GM10248 (cell line): ENCODE results near the gene AUNIP.

Source experiments
- CTCF ChIA-PET: fragments of 300-600 bp; sonication (Branson Sonifier 250); formaldehyde crosslinking; extraction: SDS; loops from one replicate; lab custom pipeline; 2021; ENCODE audit warnings: antibody characterized with exemption; lab: Yijun Ruan, JAX
- POLR2A ChIA-PET: fragments of 350-650 bp; sonication (Branson Sonifier 250); formaldehyde crosslinking; extraction: SDS; loops from one replicate; lab custom pipeline; 2020; ENCODE audit warnings: antibody characterized with exemption; lab: Yijun Ruan, JAX
- DNase-seq: peaks from one replicate; pipeline ENCODE4 v3.0.0; 2012; ENCODE audit errors: extremely low spot score
- TF ChIP-seq, protein P1 (sequence below): IDR thresholded peaks from 2 replicates; pipeline ENCODE4 v1.5.1; 2012; ENCODE audit warnings: mild to moderate bottlenecking, low read depth; ENCODE audit errors: extremely low read depth, missing control alignments, control extremely low read depth

AUNIP gene

DNA sequence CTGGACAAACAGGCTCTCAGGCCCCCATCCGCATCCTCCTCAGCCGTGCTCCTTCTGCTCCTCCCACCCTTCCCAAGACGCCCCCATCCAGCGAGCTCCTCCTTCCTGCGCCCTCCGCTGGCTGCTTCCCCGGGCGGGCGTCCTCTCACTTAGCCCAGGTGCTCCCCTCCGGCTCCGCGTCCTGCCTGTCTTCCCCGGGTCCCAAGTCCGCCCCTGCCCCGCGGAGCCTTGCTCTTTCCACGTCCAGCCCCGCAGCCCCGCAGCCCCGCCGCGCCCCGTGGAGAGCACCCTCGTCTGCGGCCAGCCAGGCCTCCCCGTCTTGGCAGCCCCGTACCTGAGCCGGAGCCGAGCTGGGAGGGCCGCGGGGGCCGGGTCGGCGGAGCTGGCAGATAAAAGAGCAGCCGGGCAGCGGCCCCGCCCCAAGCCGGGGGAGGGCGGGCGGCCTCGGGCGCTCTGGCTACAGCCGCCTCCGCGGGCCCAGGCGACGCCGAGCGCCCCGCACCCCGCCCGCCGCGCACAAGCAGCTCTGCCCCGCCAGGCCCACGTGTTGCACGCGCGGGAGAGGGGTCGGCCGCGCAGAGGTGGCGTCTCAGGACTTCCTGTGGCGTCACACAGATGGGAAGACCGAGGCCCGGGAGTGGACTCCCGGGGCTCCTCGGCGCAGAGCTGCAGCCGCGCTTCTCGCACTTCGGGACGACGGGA lies 16.0 kb upstream of the AUNIP start, which contains the start of gene PAQR7:
Gene PAQR7 (minus strand): TSS at position 555 of the 702 bp plus-strand sequence. CDS start 11,869 bp downstream, outside the sequence.
- peak; percentile 83 for DNase-seq
- TF ChIP-seq, protein P1, sequence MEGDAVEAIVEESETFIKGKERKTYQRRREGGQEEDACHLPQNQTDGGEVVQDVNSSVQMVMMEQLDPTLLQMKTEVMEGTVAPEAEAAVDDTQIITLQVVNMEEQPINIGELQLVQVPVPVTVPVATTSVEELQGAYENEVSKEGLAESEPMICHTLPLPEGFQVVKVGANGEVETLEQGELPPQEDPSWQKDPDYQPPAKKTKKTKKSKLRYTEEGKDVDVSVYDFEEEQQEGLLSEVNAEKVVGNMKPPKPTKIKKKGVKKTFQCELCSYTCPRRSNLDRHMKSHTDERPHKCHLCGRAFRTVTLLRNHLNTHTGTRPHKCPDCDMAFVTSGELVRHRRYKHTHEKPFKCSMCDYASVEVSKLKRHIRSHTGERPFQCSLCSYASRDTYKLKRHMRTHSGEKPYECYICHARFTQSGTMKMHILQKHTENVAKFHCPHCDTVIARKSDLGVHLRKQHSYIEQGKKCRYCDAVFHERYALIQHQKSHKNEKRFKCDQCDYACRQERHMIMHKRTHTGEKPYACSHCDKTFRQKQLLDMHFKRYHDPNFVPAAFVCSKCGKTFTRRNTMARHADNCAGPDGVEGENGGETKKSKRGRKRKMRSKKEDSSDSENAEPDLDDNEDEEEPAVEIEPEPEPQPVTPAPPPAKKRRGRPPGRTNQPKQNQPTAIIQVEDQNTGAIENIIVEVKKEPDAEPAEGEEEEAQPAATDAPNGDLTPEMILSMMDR: peak; percentile 41
- CTCF ChIA-PET: interaction anchor here (1.1 to 4.7 kb wide), 6 partner anchors 15 to 122 kb away, joined by 3 to 34 read pairs (median 5); partner anchors contain the start of gene PAFAH2
- POLR2A ChIA-PET: interaction anchor here (0.6 to 1.4 kb wide), 3 partner anchors 11 to 975 kb away, joined by 3 read pairs; no protein-coding TSS in a partner anchor

DNA sequence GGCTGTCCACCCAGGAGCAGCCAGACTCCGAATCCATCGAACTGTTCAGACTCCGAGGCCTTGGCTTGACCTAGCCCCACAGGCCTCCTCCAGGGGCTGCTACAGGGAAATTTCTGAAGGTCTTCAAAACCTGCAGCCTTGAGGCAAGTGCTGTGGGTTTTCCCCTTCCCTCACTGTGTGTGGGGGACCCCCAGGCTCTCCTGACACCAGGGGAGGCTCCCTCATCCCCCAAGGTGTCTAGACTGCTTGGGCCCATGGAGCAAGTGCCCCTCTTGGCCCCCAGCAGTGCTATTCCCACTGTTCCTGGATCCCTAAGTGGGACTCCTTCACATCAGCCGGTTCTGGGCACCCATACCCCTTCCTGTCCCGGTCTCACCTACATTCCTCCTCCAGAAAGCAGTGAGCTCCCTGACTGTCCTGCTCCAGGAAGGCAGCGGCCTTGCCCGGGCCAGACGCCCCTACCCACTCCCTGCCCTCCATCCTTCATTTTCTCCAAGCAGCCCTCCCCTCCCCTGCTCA lies 15.4 kb upstream of the AUNIP start:
- ChIA-PET POLR2A (interaction anchor here (1.4 kb wide), 1 partner anchor 21 kb away, joined by 3 read pairs; no protein-coding TSS in a partner anchor), CTCF (interaction anchor here (0.8 to 4.7 kb wide), 7 partner anchors 8 to 447 kb away, joined by 3 to 34 read pairs (median 5); partner anchors contain the start of gene PAFAH2)
- TF ChIP-seq, protein P1: no peak
- DNase-seq: no peak

DNA sequence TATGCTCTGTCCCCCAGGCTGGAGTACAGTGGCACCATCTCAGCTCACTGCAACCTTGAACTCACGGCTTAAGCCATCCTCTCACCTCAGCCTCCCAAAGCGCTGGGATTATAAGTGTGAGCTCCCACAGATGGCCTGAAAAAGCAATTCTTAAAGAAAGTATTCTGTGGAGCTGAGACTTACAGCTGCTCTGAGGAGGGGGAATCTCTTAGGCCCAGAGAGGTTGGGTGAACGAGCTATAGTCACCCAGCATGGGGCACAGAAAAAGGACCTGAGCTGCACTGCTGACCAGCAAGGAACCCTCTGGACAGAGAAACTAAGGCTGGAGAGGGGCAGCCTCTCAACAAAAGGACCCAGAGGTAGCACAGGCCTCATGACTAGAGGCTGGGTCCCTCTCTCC lies 15.0 kb upstream of the AUNIP start:
- TF ChIP-seq, protein P1: no peak
- DNase-seq: no peak
- ChIA-PET POLR2A (no interaction called here), CTCF (interaction anchor here (0.8 to 4.7 kb wide), 4 partner anchors 9 to 447 kb away, joined by 3 to 34 read pairs (median 5); no protein-coding TSS in a partner anchor)

DNA sequence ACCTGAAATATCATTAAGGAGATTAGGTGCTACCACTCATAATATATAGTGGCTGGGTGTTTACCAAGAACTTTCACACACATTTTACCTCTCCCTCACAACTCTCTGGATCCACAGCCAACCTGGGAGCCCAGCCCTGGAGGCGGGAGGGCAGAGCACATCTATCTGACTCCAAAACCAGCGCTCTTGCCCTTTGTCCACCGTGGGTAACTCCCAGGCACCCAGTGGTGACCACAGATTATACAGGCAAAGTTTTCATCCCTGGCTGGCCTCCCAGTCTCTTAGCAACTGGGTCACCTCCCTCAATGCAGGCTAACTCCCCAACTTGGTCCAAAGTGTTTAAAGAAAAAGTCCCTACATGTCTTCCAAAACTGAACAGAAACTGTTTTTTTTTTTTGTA lies 13.9 kb upstream of the AUNIP start:
- ChIA-PET CTCF (interaction anchor here (1.3 to 1.7 kb wide), 2 partner anchors 9 to 22 kb away, joined by 3 to 6 read pairs; no protein-coding TSS in a partner anchor), POLR2A (interaction anchor here (0.5 kb wide), 1 partner anchor 14 kb away, joined by 3 read pairs; the partner anchor contains the start of gene AUNIP)

DNA sequence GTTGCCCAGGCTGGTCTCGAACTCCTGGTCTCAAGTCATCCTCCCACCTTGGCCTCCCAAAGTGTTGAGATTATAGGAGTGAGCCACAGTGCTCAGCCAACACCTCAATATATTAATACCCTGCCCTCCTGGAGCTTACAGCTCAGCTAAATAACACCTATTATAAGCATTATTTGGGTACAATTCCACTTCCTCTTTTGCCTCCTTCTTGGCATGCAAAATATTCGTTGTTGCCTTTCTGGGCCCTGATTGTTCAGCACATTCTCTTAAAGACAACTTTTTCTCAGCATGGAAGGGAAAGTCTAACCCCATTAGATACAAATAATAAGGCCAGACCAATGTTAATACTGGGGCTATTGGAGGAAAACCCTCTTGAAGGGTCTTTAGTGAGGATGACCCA lies 13.5 kb upstream of the AUNIP start:
- CTCF ChIA-PET: interaction anchor here (1.3 to 1.7 kb wide), 2 partner anchors 9 to 23 kb away, joined by 3 to 6 read pairs; no protein-coding TSS in a partner anchor
- POLR2A ChIA-PET: interaction anchor here (0.5 kb wide), 1 partner anchor 13 kb away, joined by 3 read pairs; the partner anchor contains the start of gene AUNIP
- TF ChIP-seq, protein P1: no peak
- DNase-seq: no peak

More for the DNA sequence above, 13.9 kb upstream of the AUNIP start:
- no peak for DNase-seq
- TF ChIP-seq, protein P1: no peak
